ENCODE data around the gene TNFRSF18. TPM values are rescaled to one million over a fixed set of nuclear protein-coding genes. Genes with fewer than 3 reads are reported as not detected.

TNFRSF18 gene
- total and polyA plus RNA-seq, 7 donors, result 0.04 to 0.76 (median 0.20) TPM; not detected in 3

GRCh38 chr1:1215881-1216605 lies 9.7 kb upstream of the TNFRSF18 start:
- Histone ChIP-seq H3K36me3 (ENCODE audit: insufficient read depth in 1 of 2, low read depth in 1 of 2) (peaks cover 0 to 45% of the 10 kb centered on the region in 2 donors), H3K9me3 (no peaks in the 10 kb centered on the region), H3K4me1 (no peaks in the 10 kb centered on the region), H3K4me3 (no peak overlapping the region), H3K27me3 (ENCODE audit: insufficient read depth in 3 of 3, low read length in 2 of 3) (no peaks in the 10 kb centered on the region), H3K27ac (no peak overlapping the region)
- ATAC-seq, result no peak
- DNase-seq, result no peak
- 78 to 81% (median 81%) methylated on average over 20 to 21 of the region's 21 CpGs for WGBS, 3 donors
- no peak for TF ChIP-seq CTCF (IDR thresholded peaks at IDR 0.05)
- intact Hi-C loops (cut with DNase I), result no loop called here

- DNase-seq (no peak), ATAC-seq (no peak)
- Histone ChIP-seq H3K9me3 (no peaks in the 10 kb centered on the region), H3K27me3 (ENCODE audit: insufficient read depth in 3 of 3, low read length in 2 of 3) (no peaks in the 10 kb centered on the region), H3K36me3 (ENCODE audit: insufficient read depth in 1 of 2, low read depth in 1 of 2) (peaks cover 0 to 36% of the 10 kb centered on the region in 2 donors), H3K4me3 (no peak overlapping the region), H3K27ac (no peak overlapping the region), H3K4me1 (no peaks in the 10 kb centered on the region)
- 45 to 54% (median 53%) methylated on average over 11 of the region's 11 CpGs for WGBS, 3 donors
- intact Hi-C loops (cut with DNase I), result no loop called here
- no peak for TF ChIP-seq CTCF (IDR thresholded peaks at IDR 0.05)
These were observed 8.8 kb upstream of the TNFRSF18 start for GRCh38 chr1:1215080-1215676.

GRCh38 chr1:1213345-1214265 lies 7.2 kb upstream of the TNFRSF18 start, which contains the start of gene TNFRSF4:
TNFRSF4 (minus strand) TSS chr1:1214153; CDS start chr1:1214127, 26 bp downstream.
- peak; percentile 31 to 55 for DNase-seq

More at GRCh38 chr1:1213345-1214265, 7.2 kb upstream of the TNFRSF18 start, which contains the start of gene TNFRSF4:
- intact Hi-C loops (cut with DNase I), result no loop called here
- H3K27me3 ChIP-seq (ENCODE audit: insufficient read depth in 3 of 3, low read length in 2 of 3), result peaks cover 0 to 1% (median 0%) of the 10 kb centered on the region in 3 donors
- TF ChIP-seq CTCF (IDR thresholded peaks at IDR 0.05), result no peak
- peak within 1 kb of the TSS; percentile 51 for H3K4me3 ChIP-seq
- no peaks in the 10 kb centered on the region for H3K9me3 ChIP-seq
- 53 to 56% (median 54%) methylated on average over 53 to 56 of the region's 56 CpGs for WGBS, 3 donors
- no peaks in the 10 kb centered on the region for H3K4me1 ChIP-seq
- H3K36me3 ChIP-seq (ENCODE audit: insufficient read depth in 1 of 2, low read depth in 1 of 2), result peaks cover 0 to 29% of the 10 kb centered on the region in 2 donors
- no peak within 1 kb of the TSS for H3K27ac ChIP-seq
- ATAC-seq, result peak in 2 of 4 donors; percentile 12 to 21

Measured in psoas muscle (tissue), 8 donors.